OCI-LY3 (cell line): ENCODE results near the gene KCNG1.

Source experiments
- H2AFZ ChIP-seq: fragments of 200-600, 300-600 bp; shearing (Covaris generic); 2 replicates; pipeline ENCODE4 v1.6.0; 2014; ENCODE audit warnings: antibody characterized with exemption, low read depth, low read length
- H3K27ac ChIP-seq: fragments of 200-600, 300-600 bp; sonication (generic); 2 replicates; pipeline ENCODE4 v1.5.1; 2014; ENCODE audit warnings: mild to moderate bottlenecking, low read length, moderate library complexity, mixed read lengths
- H3K27me3 ChIP-seq: fragments of 200-600, 300-600 bp; sonication (generic); 2 replicates; pipeline ENCODE4 v1.6.1; 2014; ENCODE audit warnings: low read depth, low read length, mixed read lengths
- H3K36me3 ChIP-seq: fragments of 200-600, 300-600 bp; sonication (generic); replicated peaks from 2 replicates; pipeline ENCODE3; 2014; ENCODE audit warnings: low read depth, low read length, mixed read lengths
- H3K4me1 ChIP-seq: fragments of 300-600, 200-600 bp; sonication (generic); 2 replicates; pipeline ENCODE4 v1.6.1; 2014; ENCODE audit warnings: low read length, mixed read lengths
- H3K4me2 ChIP-seq: fragments of 200-600, 300-600 bp; sonication (generic); 2 replicates; pipeline ENCODE4 v1.6.1; 2014; ENCODE audit warnings: low read length, mixed read lengths
- H3K4me3 ChIP-seq: fragments of 300-600, 200-600 bp; sonication (generic); 2 replicates; pipeline ENCODE4 v1.5.1; 2014; ENCODE audit warnings: antibody characterized with exemption, mild to moderate bottlenecking, low read length, moderate library complexity
- H3K79me2 ChIP-seq: fragments of 300-600, 200-600 bp; shearing (Covaris generic); 2 replicates; pipeline ENCODE4 v1.6.1; 2014; ENCODE audit warnings: mild to moderate bottlenecking, low read length, mixed read lengths
- H3K9ac ChIP-seq: fragments of 300-600, 200-600 bp; shearing (Covaris generic); 2 replicates; pipeline ENCODE4 v1.6.0; 2014; ENCODE audit warnings: mild to moderate bottlenecking, low read length, moderate library complexity
- H3K9me3 ChIP-seq: fragments of 200-600, 300-600 bp; shearing (Covaris generic); 2 replicates; pipeline ENCODE4 v1.6.1; 2014; ENCODE audit warnings: low read length, mixed read lengths; ENCODE audit not compliant: insufficient read depth
- H4K20me1 ChIP-seq: fragments of 200-600, 300-600 bp; sonication (generic); 2 replicates; pipeline ENCODE4 v1.6.1; 2016; ENCODE audit warnings: low read length, mixed read lengths; ENCODE audit not compliant: insufficient read depth
- EZH2phosphoT487 ChIP-seq: fragments of 200-600 bp; shearing (Covaris generic); IDR thresholded peaks from 2 replicates; pipeline ENCODE4 v1.6.1; 2018; ENCODE audit warnings: antibody characterized with exemption, mixed run types, low read depth
- TF ChIP-seq, protein P1 (sequence below): fragments of 200-600, 300-600 bp; sonication (generic); IDR thresholded peaks from 2 replicates; pipeline ENCODE4 v1.5.1; 2014; ENCODE audit warnings: antibody characterized with exemption, low read length, low read depth

KCNG1 gene

DNA sequence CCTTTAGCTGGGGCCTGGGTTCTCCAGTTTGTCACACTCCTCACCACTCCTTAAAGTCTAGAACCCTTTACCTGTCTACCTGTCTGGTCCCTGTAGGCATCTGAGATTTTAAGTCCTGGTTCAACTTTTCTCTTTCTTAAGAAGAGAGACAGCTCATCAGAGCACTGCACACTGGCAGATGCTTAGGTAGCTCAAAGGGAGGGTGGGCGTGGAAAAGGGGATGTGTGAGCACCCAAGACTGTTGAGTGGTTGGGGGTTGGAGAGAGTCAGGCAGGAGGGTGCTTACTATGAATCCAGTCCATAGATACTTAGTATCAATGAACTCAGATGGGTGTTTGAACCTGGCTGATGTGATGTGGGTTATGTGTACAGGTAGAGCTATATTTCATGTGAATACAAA, 6.6 kb upstream of the KCNG1 start:
- Histone ChIP-seq H3K4me3 (no peak overlapping the region), H3K9ac (no peak overlapping the region), H3K9me3 (no peaks in the 10 kb centered on the region), H4K20me1 (no peaks in the 10 kb centered on the region), H3K27ac (no peak overlapping the region), H3K36me3 (no peaks in the 10 kb centered on the region), H3K4me1 (peaks cover 11% of the 10 kb centered on the region), H2AFZ (no peak overlapping the region), H3K79me2 (no peaks in the 10 kb centered on the region), H3K4me2 (no peak overlapping the region), H3K27me3 (peaks cover 67% of the 10 kb centered on the region)
- TF ChIP-seq, protein P1, sequence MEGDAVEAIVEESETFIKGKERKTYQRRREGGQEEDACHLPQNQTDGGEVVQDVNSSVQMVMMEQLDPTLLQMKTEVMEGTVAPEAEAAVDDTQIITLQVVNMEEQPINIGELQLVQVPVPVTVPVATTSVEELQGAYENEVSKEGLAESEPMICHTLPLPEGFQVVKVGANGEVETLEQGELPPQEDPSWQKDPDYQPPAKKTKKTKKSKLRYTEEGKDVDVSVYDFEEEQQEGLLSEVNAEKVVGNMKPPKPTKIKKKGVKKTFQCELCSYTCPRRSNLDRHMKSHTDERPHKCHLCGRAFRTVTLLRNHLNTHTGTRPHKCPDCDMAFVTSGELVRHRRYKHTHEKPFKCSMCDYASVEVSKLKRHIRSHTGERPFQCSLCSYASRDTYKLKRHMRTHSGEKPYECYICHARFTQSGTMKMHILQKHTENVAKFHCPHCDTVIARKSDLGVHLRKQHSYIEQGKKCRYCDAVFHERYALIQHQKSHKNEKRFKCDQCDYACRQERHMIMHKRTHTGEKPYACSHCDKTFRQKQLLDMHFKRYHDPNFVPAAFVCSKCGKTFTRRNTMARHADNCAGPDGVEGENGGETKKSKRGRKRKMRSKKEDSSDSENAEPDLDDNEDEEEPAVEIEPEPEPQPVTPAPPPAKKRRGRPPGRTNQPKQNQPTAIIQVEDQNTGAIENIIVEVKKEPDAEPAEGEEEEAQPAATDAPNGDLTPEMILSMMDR, result no peak
- TF ChIP-seq EZH2phosphoT487, result no peak

DNA sequence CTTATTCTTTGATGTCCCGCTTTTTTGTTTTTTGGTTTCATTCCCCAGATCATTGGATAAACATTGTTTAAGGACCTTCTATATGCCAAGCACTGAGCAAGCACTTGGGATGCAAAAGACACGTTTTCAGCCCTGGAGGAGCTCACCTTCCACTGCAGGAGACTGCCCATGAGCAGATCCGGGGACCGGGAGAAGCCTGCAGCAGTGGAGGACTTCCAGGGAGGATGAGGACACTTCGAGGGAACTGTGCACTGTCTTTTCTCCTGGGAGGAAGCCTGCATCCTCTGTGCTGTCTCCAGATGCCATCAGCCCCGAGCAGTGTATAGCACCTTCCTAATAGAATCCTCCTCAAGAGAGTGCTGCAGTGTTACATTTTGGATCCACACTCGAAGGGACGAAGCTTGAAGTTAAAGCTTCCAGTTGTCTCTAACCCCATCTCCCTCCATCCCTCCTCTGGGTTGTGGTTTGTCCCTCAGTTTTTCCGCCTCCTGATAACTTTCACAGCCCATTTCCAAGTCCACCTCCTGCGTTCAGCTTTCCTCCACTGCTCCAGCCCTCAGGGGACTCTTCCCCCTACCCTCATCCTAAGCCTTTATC, 5.8 kb upstream of the KCNG1 start:
- Histone ChIP-seq H3K27me3 (peaks cover 67% of the 10 kb centered on the region), H3K79me2 (no peaks in the 10 kb centered on the region), H3K27ac (no peak overlapping the region), H3K9ac (no peak overlapping the region), H3K4me2 (no peak overlapping the region), H4K20me1 (no peaks in the 10 kb centered on the region), H3K4me1 (peaks cover 3% of the 10 kb centered on the region), H3K36me3 (no peaks in the 10 kb centered on the region), H3K4me3 (no peak overlapping the region), H2AFZ (no peak overlapping the region), H3K9me3 (no peaks in the 10 kb centered on the region)
- no peak for TF ChIP-seq EZH2phosphoT487
- TF ChIP-seq, protein P1, result no peak

DNA sequence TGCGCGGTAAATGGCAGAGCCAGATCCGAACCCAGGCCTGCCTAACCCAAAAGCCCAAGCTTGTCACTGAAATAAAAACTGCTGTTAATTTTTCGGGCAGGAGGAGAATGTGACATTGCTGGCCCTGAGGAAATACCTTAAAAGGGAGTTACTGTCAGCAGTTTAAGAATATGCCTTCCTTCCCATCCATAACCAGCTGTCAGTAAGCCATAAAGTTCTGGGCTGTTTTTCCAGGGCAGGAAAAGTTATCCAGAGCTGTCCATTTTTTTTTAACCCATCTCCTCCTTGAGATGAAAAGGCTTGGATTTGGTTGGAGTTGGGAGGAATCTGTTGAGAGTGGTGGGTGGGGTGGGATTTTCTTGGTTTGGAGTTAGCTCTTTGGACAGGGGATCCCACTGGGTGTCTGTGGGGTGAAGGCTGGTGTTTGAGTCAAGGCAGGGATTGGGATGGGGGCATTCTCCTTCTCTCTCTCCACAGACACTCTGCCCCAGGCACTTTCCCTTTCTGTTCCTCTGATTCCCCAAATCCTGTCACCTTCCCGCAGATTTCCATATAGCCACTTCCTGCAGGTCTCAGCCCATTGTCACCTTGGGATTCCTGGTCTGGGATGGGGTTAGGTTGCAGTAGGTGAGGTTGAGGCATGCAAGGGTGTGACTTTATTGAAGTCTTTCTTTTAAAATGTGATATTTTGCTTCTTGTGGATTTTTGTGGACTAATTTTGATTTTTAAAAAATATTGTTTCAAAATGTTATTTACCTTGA, 4.3 kb upstream of the KCNG1 start:
- H3K79me2 ChIP-seq, result no peaks in the 10 kb centered on the region

DNA sequence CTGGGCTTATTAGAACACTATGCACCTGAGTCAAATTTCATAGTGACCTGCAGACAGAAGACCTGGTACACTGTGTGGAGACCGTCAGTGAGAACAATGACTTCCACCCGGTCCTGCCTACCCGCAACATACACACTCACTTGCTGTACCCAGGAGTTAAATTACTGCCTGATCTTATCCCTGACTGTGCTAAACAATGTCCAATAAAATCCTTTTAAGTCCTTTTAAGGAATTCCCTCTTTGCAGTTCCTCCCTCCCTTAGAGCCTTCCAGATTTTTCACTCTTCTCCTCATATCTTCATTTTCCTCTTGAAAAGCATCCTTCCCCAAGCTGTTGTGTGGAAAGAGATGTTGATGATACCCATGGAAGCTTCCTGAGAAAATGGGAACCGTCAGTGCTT, 3.4 kb upstream of the KCNG1 start:
- Histone ChIP-seq H3K4me3 (no peak overlapping the region), H2AFZ (no peak overlapping the region), H4K20me1 (no peaks in the 10 kb centered on the region), H3K27ac (no peak overlapping the region), H3K4me1 (no peaks in the 10 kb centered on the region), H3K79me2 (no peaks in the 10 kb centered on the region), H3K9ac (no peak overlapping the region), H3K9me3 (no peaks in the 10 kb centered on the region), H3K36me3 (no peaks in the 10 kb centered on the region), H3K4me2 (no peak overlapping the region), H3K27me3 (peaks cover 59% of the 10 kb centered on the region)
- TF ChIP-seq, protein P1, result no peak
- no peak for TF ChIP-seq EZH2phosphoT487

More for the DNA sequence above, 4.3 kb upstream of the KCNG1 start:
- Histone ChIP-seq H3K27ac (no peak overlapping the region), H4K20me1 (no peaks in the 10 kb centered on the region), H3K9ac (no peak overlapping the region), H3K4me1 (no peaks in the 10 kb centered on the region), H3K27me3 (peaks cover 60% of the 10 kb centered on the region), H3K36me3 (no peaks in the 10 kb centered on the region), H3K9me3 (no peaks in the 10 kb centered on the region), H3K4me3 (no peak overlapping the region), H2AFZ (no peak overlapping the region), H3K4me2 (no peak overlapping the region)
- TF ChIP-seq, protein P1, result no peak
- TF ChIP-seq EZH2phosphoT487, result no peak
